Brain microvascular endothelial cell (primary cell): Measurements from ENCODE around the gene ZBTB8B.
"Not testable (repeated sequence)": the region's sequence is repeated elsewhere in the genome, so short reads cannot be mapped to it uniquely, and the experiment has no call there.

Experiments
- DNase-seq: peaks from one replicate; pipeline ENCODE4 v3.0.0-alpha.2; 2020
- H3K27ac ChIP-seq: fragments of 250-450 bp; sonication (Bioruptor Pico); 2 replicates; pipeline ENCODE4 v1.5.1; 2020; ENCODE audit warnings: mild to moderate bottlenecking, moderate library complexity
- H3K27me3 ChIP-seq: fragments of 250-450 bp; sonication (Bioruptor Pico); replicated peaks from 2 replicates; pipeline ENCODE4 v1.5.1; 2020; ENCODE audit warnings: mild to moderate bottlenecking
- H3K36me3 ChIP-seq: fragments of 250-450 bp; sonication (Bioruptor Pico); replicated peaks from 2 replicates; pipeline ENCODE4 v1.5.1; 2020; ENCODE audit warnings: mild to moderate bottlenecking
- H3K4me3 ChIP-seq: 2 replicates; pipeline ENCODE4 v1.5.1; 2011; ENCODE audit warnings: low read depth, mild to moderate bottlenecking, control low read depth, low read length, moderate library complexity
- CTCF ChIP-seq: IDR thresholded peaks from 2 replicates; pipeline ENCODE4 v1.5.1; 2011; ENCODE audit warnings: low read depth, mild to moderate bottlenecking, moderate library complexity, low read length, control low read depth, inconsistent platforms; ENCODE audit errors: missing control alignments
- in situ Hi-C: cut with HindIII; loops from 2 replicates; pipeline ENCODE4 v1.10.0; 2017; ENCODE audit warnings: low sequenced_read_pairs, low pct_ligation_motif_present

The ZBTB8B gene

DNA sequence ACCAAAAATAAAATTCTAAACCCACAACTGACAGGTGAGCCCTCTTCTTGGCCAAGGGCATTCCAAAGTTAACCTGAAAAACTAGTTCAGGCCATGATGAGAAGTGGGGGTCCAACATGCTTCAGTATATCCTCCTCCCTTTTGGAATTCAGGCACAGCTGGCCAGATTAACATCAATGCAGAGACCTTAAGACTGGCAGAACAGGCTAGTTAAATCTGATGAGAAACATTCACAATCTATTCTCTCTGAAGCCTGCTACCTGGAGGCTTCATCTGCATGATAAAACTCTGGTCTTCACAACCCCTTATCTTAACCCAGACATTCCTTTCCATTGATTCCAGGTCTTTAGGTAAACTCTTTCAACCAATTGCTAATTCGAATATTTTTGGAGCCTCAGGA, 26.7 kb upstream of the ZBTB8B start:
- Histone ChIP-seq H3K4me3 (no peak overlapping the region), H3K27ac (no peak overlapping the region), H3K27me3 (no peaks in the 10 kb centered on the region), H3K36me3 (no peaks in the 10 kb centered on the region)
- in situ Hi-C loops, result no loop called here
- TF ChIP-seq CTCF, result no peak
- no peak for DNase-seq

- H3K4me3 ChIP-seq, in situ Hi-C loops, H3K36me3 ChIP-seq, H3K27ac ChIP-seq, H3K27me3 ChIP-seq, DNase-seq: not testable (repeated sequence)
Measured at GRCh38 chr1:32438777-32439176, 26.1 kb upstream of the ZBTB8B start.

DNA sequence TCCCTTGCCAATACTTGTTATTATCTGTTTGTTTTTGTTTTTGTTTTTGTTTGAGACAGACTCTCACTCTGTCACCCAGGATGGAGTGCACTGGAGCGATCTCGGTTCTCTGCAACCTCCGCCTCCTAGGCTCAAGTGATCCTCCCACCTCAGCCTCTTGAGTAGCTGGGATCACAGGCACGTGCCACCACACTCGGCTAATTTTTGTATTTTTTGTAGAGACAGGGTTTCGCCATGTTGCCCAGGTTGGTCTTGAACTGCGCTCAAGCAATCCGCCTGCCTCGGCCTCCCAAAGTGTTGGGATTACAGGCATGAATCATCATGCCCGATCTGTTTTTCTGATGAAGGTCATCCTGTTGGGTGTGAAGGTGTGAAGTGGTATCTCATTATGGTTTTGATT, 23.4 kb upstream of the ZBTB8B start:
- H3K27me3 ChIP-seq, H3K36me3 ChIP-seq, H3K4me3 ChIP-seq, H3K27ac ChIP-seq, in situ Hi-C loops, DNase-seq: not testable (repeated sequence)

- H3K36me3 ChIP-seq, result no peaks in the 10 kb centered on the region
- peak overlapping the region; percentile 42 for H3K4me3 ChIP-seq
- TF ChIP-seq CTCF, result no peak
- DNase-seq, result peak; percentile 81
- in situ Hi-C loops, result no loop called here
- no peaks in the 10 kb centered on the region for H3K27me3 ChIP-seq
- peak overlapping the region; percentile 40 for H3K27ac ChIP-seq
Measured at GRCh38 chr1:32447469-32448185, 17.2 kb upstream of the ZBTB8B start.

DNA sequence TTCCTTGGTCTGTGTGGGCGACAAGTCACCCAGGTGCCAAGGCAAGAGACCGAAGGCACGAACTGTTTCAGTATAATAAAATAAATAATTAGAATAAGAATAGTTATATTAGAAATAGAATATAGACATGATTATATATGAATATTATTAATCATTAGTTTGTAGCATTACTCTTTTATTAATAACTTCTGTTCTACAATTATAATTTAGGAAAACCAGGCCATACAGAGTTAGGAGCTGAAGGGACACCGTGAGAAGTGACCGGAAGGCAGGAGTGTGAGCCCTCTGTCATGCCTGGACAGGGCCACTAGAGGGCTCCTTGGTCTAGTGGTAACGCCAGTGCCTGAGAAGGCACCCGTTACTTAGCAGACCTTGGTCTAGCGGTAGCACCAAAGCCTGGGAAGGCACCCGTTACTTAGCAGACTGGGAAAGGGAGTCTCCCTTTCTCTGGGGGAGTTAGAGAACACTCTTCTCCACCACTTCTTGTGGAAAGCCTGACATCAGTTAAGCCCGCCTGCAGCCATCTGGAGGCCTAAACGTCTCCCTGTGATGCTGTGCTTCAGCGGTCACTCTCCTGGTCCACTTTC, 16.6 kb upstream of the ZBTB8B start:
- in situ Hi-C loops, H3K27me3 ChIP-seq, H3K36me3 ChIP-seq: not testable (repeated sequence)
- TF ChIP-seq CTCF, result peak; percentile 84
- DNase-seq, result peak; percentile 83
- Histone ChIP-seq H3K4me3 (peak overlapping the region; percentile 42), H3K27ac (peak overlapping the region; percentile 40)

- in situ Hi-C loops, result no loop called here
- no peak for TF ChIP-seq CTCF
- Histone ChIP-seq H3K36me3 (no peaks in the 10 kb centered on the region), H3K4me3 (no peak overlapping the region), H3K27me3 (no peaks in the 10 kb centered on the region), H3K27ac (no peak overlapping the region)
- no peak for DNase-seq
Measured at GRCh38 chr1:32448773-32449456, 16.0 kb upstream of the ZBTB8B start.

GRCh38 chr1:32449457-32449831, 15.4 kb upstream of the ZBTB8B start:
- in situ Hi-C loops, H3K27ac ChIP-seq, H3K4me3 ChIP-seq, H3K27me3 ChIP-seq, DNase-seq, H3K36me3 ChIP-seq: not testable (repeated sequence)
